IgD-negative memory B cell (primary cell): ENCODE data around the gene SH3RF3. TPM values are rescaled to one million over a fixed set of nuclear protein-coding genes. Genes with fewer than 3 reads are reported as not detected.

ENCODE experiments used
- H3K27ac Mint-ChIP-seq, 3 donors: one replicate each; pipeline ENCODE4 v1.8.0; 2020 to 2022; ENCODE audit warnings: mild to moderate bottlenecking in 3 of 3, mixed read lengths in 3 of 3, moderate library complexity in 1 of 3
- H3K27me3 Mint-ChIP-seq: one replicate; pipeline ENCODE4 v1.8.0; 2021; ENCODE audit warnings: mixed read lengths
- H3K36me3 Mint-ChIP-seq: one replicate; pipeline ENCODE4 v1.8.0; 2020; ENCODE audit warnings: mild to moderate bottlenecking, mixed read lengths
- H3K4me1 Mint-ChIP-seq, 3 donors: one replicate each; pipeline ENCODE4 v1.8.0; 2020 to 2022; ENCODE audit warnings: mixed read lengths in 3 of 3, mild to moderate bottlenecking in 1 of 3
- H3K4me3 Mint-ChIP-seq, 4 donors: one replicate each; pipeline ENCODE4 v1.8.0; 2020 to 2022; ENCODE audit warnings: mild to moderate bottlenecking in 4 of 4, mixed read lengths in 4 of 4, moderate library complexity in 3 of 4
- H3K9me3 Mint-ChIP-seq, 3 donors: one replicate each; pipeline ENCODE4 v1.8.0; 2020 to 2021; ENCODE audit warnings: mixed read lengths in 3 of 3, mild to moderate bottlenecking in 1 of 3
- polyA plus RNA-seq: library from polyadenylated mRNA; unstranded; fragments of 300-500 nt; fragmentation: Illumina TruSeq; gene quantifications from one replicate; pipeline ENCODE4 v1.2.3, GENCODE V29; 2021

Gene SH3RF3
- polyA plus RNA-seq, 1 donor from 2014 or later = not detected

- H3K27me3 Mint-ChIP-seq = peaks cover 2% of the 10 kb centered on the region
- H3K4me3 Mint-ChIP-seq = no peak overlapping the region
- H3K27ac Mint-ChIP-seq = no peak overlapping the region
- no peaks in the 10 kb centered on the region for H3K36me3 Mint-ChIP-seq
- H3K4me1 Mint-ChIP-seq = no peaks in the 10 kb centered on the region
- no peaks in the 10 kb centered on the region for H3K9me3 Mint-ChIP-seq
Measured at GRCh38 chr2:109423556-109424359, 294.8 kb downstream of the SH3RF3 start.

- Mint-ChIP-seq H3K27me3 (peaks cover 2% of the 10 kb centered on the region), H3K4me1 (no peaks in the 10 kb centered on the region)
Measured at GRCh38 chr2:109425411-109425810, 296.4 kb downstream of the SH3RF3 start.

GRCh38 chr2:109427661-109428091 is 298.7 kb downstream of the SH3RF3 start:
- Mint-ChIP-seq H3K4me1 (no peaks in the 10 kb centered on the region), H3K27ac (no peak overlapping the region)

More at GRCh38 chr2:109425411-109425810, 296.4 kb downstream of the SH3RF3 start:
- Mint-ChIP-seq H3K36me3 (no peaks in the 10 kb centered on the region), H3K27ac (no peak overlapping the region), H3K9me3 (no peaks in the 10 kb centered on the region), H3K4me3 (no peak overlapping the region)

GRCh38 chr2:109428281-109428680 is 299.3 kb downstream of the SH3RF3 start:
- H3K9me3 Mint-ChIP-seq = no peaks in the 10 kb centered on the region
- H3K36me3 Mint-ChIP-seq = no peaks in the 10 kb centered on the region
- no peak overlapping the region for H3K4me3 Mint-ChIP-seq
- H3K27me3 Mint-ChIP-seq = peaks cover 4% of the 10 kb centered on the region
- H3K4me1 Mint-ChIP-seq = no peaks in the 10 kb centered on the region
- H3K27ac Mint-ChIP-seq = no peak overlapping the region

More at GRCh38 chr2:109427661-109428091, 298.7 kb downstream of the SH3RF3 start:
- H3K36me3 Mint-ChIP-seq = no peaks in the 10 kb centered on the region
- no peaks in the 10 kb centered on the region for H3K9me3 Mint-ChIP-seq
- H3K27me3 Mint-ChIP-seq = peaks cover 4% of the 10 kb centered on the region
- H3K4me3 Mint-ChIP-seq = no peak overlapping the region

- no peak overlapping the region for H3K27ac Mint-ChIP-seq
- H3K4me3 Mint-ChIP-seq = no peak overlapping the region
- H3K4me1 Mint-ChIP-seq = no peaks in the 10 kb centered on the region
- H3K9me3 Mint-ChIP-seq = no peaks in the 10 kb centered on the region
- H3K27me3 Mint-ChIP-seq = peaks cover 4% of the 10 kb centered on the region
- no peaks in the 10 kb centered on the region for H3K36me3 Mint-ChIP-seq
Measured at GRCh38 chr2:109428841-109429566, 300.0 kb downstream of the SH3RF3 start.

GRCh38 chr2:109429567-109430328 is 300.7 kb downstream of the SH3RF3 start:
- no peaks in the 10 kb centered on the region for H3K4me1 Mint-ChIP-seq
- no peak overlapping the region for H3K4me3 Mint-ChIP-seq
- no peak overlapping the region for H3K27ac Mint-ChIP-seq
- no peaks in the 10 kb centered on the region for H3K9me3 Mint-ChIP-seq
- peaks cover 4% of the 10 kb centered on the region for H3K27me3 Mint-ChIP-seq
- H3K36me3 Mint-ChIP-seq = no peaks in the 10 kb centered on the region

GRCh38 chr2:109430329-109430636 is 301.3 kb downstream of the SH3RF3 start:
- H3K4me1 Mint-ChIP-seq = no peaks in the 10 kb centered on the region
- no peaks in the 10 kb centered on the region for H3K36me3 Mint-ChIP-seq
- no peaks in the 10 kb centered on the region for H3K9me3 Mint-ChIP-seq
- H3K27ac Mint-ChIP-seq = no peak overlapping the region
- H3K4me3 Mint-ChIP-seq = no peak overlapping the region
- H3K27me3 Mint-ChIP-seq = peaks cover 4% of the 10 kb centered on the region

GRCh38 chr2:109432421-109432820 is 303.4 kb downstream of the SH3RF3 start:
- no peak overlapping the region for H3K27ac Mint-ChIP-seq
- no peaks in the 10 kb centered on the region for H3K36me3 Mint-ChIP-seq
- no peaks in the 10 kb centered on the region for H3K4me1 Mint-ChIP-seq
- no peaks in the 10 kb centered on the region for H3K9me3 Mint-ChIP-seq
- H3K4me3 Mint-ChIP-seq = no peak overlapping the region
- H3K27me3 Mint-ChIP-seq = peaks cover 4% of the 10 kb centered on the region

- Mint-ChIP-seq H3K4me1 (no peaks in the 10 kb centered on the region), H3K27me3 (peaks cover 2% of the 10 kb centered on the region), H3K36me3 (no peaks in the 10 kb centered on the region), H3K9me3 (no peaks in the 10 kb centered on the region), H3K4me3 (no peak overlapping the region), H3K27ac (no peak overlapping the region)
Measured at GRCh38 chr2:109433486-109433885, 304.5 kb downstream of the SH3RF3 start.

GRCh38 chr2:109433926-109434325 is 304.9 kb downstream of the SH3RF3 start:
- H3K4me1 Mint-ChIP-seq = no peaks in the 10 kb centered on the region

GRCh38 chr2:109434351-109434750 is 305.3 kb downstream of the SH3RF3 start:
- Mint-ChIP-seq H3K27me3 (peaks cover 4% of the 10 kb centered on the region), H3K4me1 (no peaks in the 10 kb centered on the region), H3K9me3 (no peaks in the 10 kb centered on the region), H3K4me3 (no peak overlapping the region), H3K27ac (peak overlapping the region in 1 of 3 donors; percentile 29), H3K36me3 (no peaks in the 10 kb centered on the region)

More at GRCh38 chr2:109433926-109434325, 304.9 kb downstream of the SH3RF3 start:
- Mint-ChIP-seq H3K4me3 (no peak overlapping the region), H3K27ac (peak overlapping the region in 1 of 3 donors; percentile 29), H3K27me3 (peaks cover 4% of the 10 kb centered on the region), H3K9me3 (no peaks in the 10 kb centered on the region), H3K36me3 (no peaks in the 10 kb centered on the region)

- Mint-ChIP-seq H3K36me3 (no peaks in the 10 kb centered on the region), H3K9me3 (peaks cover 3 to 5% (median 3%) of the 10 kb centered on the region in 3 donors), H3K27ac (no peak overlapping the region), H3K27me3 (peaks cover 4% of the 10 kb centered on the region), H3K4me1 (no peaks in the 10 kb centered on the region), H3K4me3 (no peak overlapping the region)
Measured at GRCh38 chr2:109435066-109435690, 306.2 kb downstream of the SH3RF3 start.

- H3K27ac Mint-ChIP-seq = no peak overlapping the region
- H3K27me3 Mint-ChIP-seq = peaks cover 2% of the 10 kb centered on the region
- H3K9me3 Mint-ChIP-seq = peaks cover 5 to 10% (median 7%) of the 10 kb centered on the region in 3 donors
- H3K4me3 Mint-ChIP-seq = no peak overlapping the region
- H3K4me1 Mint-ChIP-seq = no peaks in the 10 kb centered on the region
- H3K36me3 Mint-ChIP-seq = no peaks in the 10 kb centered on the region
Measured at GRCh38 chr2:109435901-109436598, 307.0 kb downstream of the SH3RF3 start.

- Mint-ChIP-seq H3K36me3 (no peaks in the 10 kb centered on the region), H3K4me1 (no peaks in the 10 kb centered on the region), H3K9me3 (peaks cover 9 to 17% (median 10%) of the 10 kb centered on the region in 3 donors), H3K4me3 (no peak overlapping the region), H3K27ac (no peak overlapping the region), H3K27me3 (peaks cover 2% of the 10 kb centered on the region)
Measured at GRCh38 chr2:109436610-109437225, 307.7 kb downstream of the SH3RF3 start.
